ENCODE measurements around the gene SRGAP2. TPM values are rescaled to one million over a fixed set of nuclear protein-coding genes. Genes with fewer than 3 reads are reported as not detected.
"Not testable (repeated sequence)": the region's sequence is repeated elsewhere in the genome, so short reads cannot be mapped to it uniquely, and the experiment has no call there.

SRGAP2 gene
- total RNA-seq = 33.9 and 34.5 TPM in 2 replicates
- long read RNA-seq, partial matches to known transcripts = 1 of 2 reads
- long read RNA-seq, other reads (novel, unspliced or antisense) = 1 of 2 reads

DNA sequence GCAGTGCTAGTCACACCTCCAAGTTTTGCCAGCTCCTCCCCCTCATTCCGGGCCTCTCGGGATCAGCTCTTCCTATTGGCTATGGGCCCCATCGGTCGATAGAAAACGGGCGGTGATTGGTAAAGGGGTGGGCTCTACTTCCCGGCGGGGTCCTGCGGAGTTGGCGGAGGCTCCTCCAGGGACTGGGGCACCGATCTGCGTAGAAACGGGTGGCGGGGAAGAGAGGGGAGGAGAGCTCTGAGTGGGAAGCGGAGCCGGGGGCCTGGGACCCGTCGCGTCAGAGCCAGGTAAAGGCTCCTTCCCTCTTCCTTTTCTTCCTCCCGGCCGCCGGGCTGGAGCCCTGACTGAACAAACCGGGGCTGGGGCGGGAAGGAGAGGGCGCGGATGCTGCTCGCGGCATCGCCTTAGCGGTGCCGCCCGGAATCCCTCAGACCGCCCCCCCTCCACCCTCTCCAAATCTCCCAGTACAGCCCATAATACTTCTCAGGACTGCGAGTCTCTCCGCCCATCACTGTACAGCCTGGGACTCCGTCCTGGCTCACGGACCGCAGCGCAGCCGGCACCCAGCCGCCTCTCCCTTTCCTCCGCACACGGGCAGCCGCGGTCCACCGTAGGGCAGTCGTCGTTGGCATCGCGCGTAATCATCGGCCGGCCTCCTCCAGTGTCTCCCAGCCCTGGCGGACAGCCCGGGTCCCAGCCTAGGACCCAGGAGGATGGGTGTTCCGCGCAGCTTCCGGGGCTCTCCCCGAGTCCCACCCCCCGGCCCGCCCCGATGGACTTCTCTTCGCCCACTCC, at the start of gene SRGAP2:
Gene SRGAP2, plus strand, starts transcription at position 178 of the 795 bp plus-strand sequence. CDS start 2,430 bp downstream, outside the sequence.
- H3K27ac Mint-ChIP-seq; H3K27me3 Mint-ChIP-seq; H3K36me3 Mint-ChIP-seq (ENCODE audit: insufficient read depth); H3K4me1 Mint-ChIP-seq (ENCODE audit: low read depth); H3K9me3 Mint-ChIP-seq (ENCODE audit: low read depth): not testable (repeated sequence)
- peak; percentile 22 for DNase-seq (ENCODE audit: low spot score, unreplicated experiment)
- H3K4me3 Mint-ChIP-seq (ENCODE audit: low read depth) = peak within 1 kb of the TSS; percentile 72

DNA sequence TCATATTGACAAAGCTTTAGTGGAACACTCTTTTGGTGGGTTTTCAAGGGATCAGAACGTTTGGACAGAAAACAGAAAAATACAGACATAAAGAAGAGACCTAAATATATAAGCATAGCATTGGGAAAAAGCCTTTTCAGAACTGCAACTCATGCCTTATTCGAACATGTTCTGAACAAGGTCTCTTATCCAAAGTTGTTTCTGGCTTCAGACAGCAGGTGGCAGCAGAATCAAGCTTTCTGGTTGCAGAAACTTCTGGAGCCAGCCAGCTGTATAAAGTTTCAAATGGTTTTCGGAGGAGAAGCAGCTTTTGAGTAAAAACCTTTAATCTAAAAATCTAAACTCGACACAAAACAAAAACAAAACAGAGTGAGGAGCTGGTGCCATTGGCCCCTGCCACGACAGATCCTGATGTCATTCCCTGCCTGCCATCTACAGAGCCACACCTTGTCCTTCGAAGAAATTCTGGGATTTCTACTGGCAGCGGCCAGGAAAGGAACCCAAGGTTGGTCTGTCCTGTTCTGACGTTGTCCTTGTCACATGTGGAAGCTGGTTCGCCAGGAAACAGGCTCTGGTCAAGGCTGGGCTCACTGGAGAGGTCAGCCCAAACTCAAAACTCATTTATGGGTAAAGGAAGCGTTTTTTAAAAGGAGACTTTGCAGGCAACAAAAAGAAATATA, 35.9 kb upstream of the SRGAP2 start:
- not testable (repeated sequence) for H3K36me3 Mint-ChIP-seq (ENCODE audit: insufficient read depth); DNase-seq (ENCODE audit: low spot score, unreplicated experiment)

DNA sequence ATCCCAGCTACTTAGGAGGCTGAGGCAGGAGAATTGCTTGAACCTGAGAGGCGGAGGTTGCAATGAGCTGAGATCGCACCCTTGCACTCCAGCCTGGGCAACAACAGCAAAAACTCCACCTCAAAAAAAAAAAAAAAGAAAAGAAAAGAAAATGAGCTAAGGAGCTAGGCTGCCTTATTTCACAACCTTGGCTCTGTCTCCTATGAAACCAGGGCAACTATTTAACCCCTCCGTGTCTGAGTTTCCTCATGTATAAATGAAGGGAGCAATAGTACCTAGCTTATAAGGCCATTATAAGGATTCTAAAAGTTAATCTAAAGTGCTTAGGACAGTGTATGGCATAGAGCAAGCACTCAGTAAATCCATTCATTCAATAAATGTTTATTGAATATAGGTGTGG, 33.5 kb upstream of the SRGAP2 start:
- H3K27ac Mint-ChIP-seq; H3K4me1 Mint-ChIP-seq (ENCODE audit: low read depth); H3K27me3 Mint-ChIP-seq; H3K4me3 Mint-ChIP-seq (ENCODE audit: low read depth); H3K9me3 Mint-ChIP-seq (ENCODE audit: low read depth); DNase-seq (ENCODE audit: low spot score, unreplicated experiment); H3K36me3 Mint-ChIP-seq (ENCODE audit: insufficient read depth): not testable (repeated sequence)

More for the DNA sequence above, 35.9 kb upstream of the SRGAP2 start:
- not testable (repeated sequence) for H3K4me3 Mint-ChIP-seq (ENCODE audit: low read depth); H3K27ac Mint-ChIP-seq; H3K27me3 Mint-ChIP-seq; H3K9me3 Mint-ChIP-seq (ENCODE audit: low read depth); H3K4me1 Mint-ChIP-seq (ENCODE audit: low read depth)
- TF ChIP-seq, protein P1, sequence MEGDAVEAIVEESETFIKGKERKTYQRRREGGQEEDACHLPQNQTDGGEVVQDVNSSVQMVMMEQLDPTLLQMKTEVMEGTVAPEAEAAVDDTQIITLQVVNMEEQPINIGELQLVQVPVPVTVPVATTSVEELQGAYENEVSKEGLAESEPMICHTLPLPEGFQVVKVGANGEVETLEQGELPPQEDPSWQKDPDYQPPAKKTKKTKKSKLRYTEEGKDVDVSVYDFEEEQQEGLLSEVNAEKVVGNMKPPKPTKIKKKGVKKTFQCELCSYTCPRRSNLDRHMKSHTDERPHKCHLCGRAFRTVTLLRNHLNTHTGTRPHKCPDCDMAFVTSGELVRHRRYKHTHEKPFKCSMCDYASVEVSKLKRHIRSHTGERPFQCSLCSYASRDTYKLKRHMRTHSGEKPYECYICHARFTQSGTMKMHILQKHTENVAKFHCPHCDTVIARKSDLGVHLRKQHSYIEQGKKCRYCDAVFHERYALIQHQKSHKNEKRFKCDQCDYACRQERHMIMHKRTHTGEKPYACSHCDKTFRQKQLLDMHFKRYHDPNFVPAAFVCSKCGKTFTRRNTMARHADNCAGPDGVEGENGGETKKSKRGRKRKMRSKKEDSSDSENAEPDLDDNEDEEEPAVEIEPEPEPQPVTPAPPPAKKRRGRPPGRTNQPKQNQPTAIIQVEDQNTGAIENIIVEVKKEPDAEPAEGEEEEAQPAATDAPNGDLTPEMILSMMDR (IDR thresholded peaks at IDR 0.05; ENCODE audit: unreplicated experiment) = peak; percentile 42

DNA sequence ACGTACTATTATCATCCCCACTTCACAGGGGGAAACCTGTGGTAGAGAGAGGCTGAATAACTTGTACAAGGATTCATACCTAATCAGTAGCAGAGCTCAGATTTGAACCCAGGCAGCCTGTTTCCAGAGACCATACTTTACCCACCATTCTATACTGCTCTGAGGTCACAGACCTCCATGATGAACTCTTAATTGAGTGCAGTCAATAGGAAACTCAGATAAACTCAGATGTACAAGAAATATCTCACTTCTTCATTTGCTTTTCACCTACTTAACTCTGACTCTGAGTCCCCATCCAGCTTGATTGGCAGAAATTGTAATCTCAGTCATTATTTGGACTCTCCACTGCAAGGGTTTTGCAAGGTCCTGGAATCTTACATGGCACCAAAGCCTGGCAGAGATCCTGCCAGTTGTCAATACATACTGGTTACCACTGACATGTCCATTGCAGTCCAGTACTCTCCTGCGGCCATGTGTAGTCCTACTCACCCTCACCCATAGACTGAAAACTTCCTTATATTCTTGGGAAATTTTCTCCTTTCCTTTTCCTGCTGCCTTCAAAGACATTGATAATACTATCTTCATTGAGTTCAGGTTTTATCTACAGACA, 30.1 kb upstream of the SRGAP2 start:
- not testable (repeated sequence) for H3K27ac Mint-ChIP-seq; H3K36me3 Mint-ChIP-seq (ENCODE audit: insufficient read depth); H3K9me3 Mint-ChIP-seq (ENCODE audit: low read depth); H3K4me3 Mint-ChIP-seq (ENCODE audit: low read depth); DNase-seq (ENCODE audit: low spot score, unreplicated experiment); H3K4me1 Mint-ChIP-seq (ENCODE audit: low read depth); H3K27me3 Mint-ChIP-seq

DNA sequence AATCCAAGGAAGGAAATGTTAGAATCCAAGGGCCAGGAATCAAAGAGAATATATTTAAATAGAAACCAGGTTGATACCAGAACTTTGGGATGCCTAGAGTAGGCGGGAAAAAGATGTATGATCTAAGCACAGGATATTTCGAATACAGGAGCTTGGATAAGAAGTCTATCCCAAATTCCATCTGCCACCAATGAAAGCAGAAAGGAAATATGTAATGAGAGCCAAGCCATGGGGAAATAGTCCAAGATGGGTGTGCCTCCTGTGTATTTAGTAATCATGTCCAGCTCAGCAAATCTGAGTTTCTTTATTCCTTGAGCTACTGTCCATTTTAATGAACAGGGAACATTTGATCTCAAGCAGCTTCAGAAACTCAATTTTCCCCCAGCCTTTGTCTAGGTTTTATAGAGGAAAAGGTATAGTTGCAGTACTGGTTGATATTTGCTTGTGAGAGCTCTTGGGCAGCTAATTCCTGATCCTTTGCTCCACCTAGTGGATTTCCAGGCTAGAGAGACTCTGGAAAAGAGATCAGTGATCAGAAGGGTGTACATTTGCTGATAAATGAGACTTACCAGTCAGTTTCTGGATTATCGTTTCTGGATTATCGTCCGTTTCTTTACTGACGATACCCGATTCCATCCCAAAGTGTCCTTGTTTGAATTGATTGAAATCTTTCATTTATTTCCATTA, 29.0 kb upstream of the SRGAP2 start:
- DNase-seq (ENCODE audit: low spot score, unreplicated experiment); H3K27ac Mint-ChIP-seq; H3K4me3 Mint-ChIP-seq (ENCODE audit: low read depth); H3K36me3 Mint-ChIP-seq (ENCODE audit: insufficient read depth); H3K4me1 Mint-ChIP-seq (ENCODE audit: low read depth); H3K9me3 Mint-ChIP-seq (ENCODE audit: low read depth); H3K27me3 Mint-ChIP-seq: not testable (repeated sequence)
- TF ChIP-seq, protein P1 (IDR thresholded peaks at IDR 0.05; ENCODE audit: unreplicated experiment) = peak; percentile 44

DNA sequence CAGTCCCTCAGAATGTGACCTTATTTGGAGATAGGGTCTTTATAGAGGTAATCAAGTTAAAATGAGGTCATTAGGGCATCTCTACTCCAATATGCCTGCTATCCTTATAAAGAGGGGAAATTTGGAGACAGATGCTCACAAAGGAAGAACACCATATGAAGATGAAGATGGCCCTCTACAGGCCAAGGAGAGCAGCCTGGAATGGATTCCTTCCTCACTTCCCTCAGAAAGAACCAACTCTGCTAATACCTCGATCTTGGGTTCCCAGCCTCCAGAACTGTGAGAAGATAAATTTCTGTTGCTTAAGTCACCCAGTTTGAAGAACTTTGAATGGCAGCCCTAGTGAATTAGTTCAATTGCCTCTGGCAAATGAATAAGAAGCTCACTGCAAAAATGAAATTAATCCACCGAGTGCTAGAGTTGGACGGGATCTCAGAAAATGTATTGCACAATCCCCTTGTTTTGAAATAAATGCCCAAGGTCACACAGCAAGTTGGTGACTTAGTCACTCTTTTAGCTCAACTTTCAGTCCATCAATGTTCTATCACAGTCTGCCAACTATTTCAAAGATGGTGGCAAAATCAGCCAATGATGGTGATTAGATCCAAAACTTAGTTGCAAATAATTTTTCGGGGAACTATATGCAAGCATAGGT, 27.8 kb upstream of the SRGAP2 start:
- H3K27me3 Mint-ChIP-seq; H3K36me3 Mint-ChIP-seq (ENCODE audit: insufficient read depth); DNase-seq (ENCODE audit: low spot score, unreplicated experiment); H3K27ac Mint-ChIP-seq; H3K9me3 Mint-ChIP-seq (ENCODE audit: low read depth); H3K4me1 Mint-ChIP-seq (ENCODE audit: low read depth); H3K4me3 Mint-ChIP-seq (ENCODE audit: low read depth): not testable (repeated sequence)

DNA sequence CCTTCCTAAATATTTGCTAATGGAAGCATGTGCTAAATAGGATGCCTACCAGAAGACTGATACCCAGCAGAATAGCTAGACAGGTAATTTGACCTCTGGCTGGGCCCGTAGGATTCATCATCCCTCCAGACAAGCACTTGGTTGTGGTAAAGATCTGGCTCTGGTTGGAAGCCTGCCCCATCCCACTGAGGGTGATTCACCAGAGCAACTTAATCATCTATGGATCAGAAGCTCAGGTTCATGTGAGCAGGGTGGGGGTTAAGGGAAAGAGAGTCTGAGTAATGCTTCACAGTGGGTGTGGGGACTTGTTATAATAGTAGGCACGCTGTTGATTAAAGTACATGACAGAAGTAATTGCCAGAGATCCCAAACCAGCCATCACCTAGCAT, 27.2 kb upstream of the SRGAP2 start:
- H3K4me1 Mint-ChIP-seq (ENCODE audit: low read depth); H3K9me3 Mint-ChIP-seq (ENCODE audit: low read depth); H3K27ac Mint-ChIP-seq; H3K4me3 Mint-ChIP-seq (ENCODE audit: low read depth); H3K27me3 Mint-ChIP-seq; DNase-seq (ENCODE audit: low spot score, unreplicated experiment); H3K36me3 Mint-ChIP-seq (ENCODE audit: insufficient read depth): not testable (repeated sequence)

DNA sequence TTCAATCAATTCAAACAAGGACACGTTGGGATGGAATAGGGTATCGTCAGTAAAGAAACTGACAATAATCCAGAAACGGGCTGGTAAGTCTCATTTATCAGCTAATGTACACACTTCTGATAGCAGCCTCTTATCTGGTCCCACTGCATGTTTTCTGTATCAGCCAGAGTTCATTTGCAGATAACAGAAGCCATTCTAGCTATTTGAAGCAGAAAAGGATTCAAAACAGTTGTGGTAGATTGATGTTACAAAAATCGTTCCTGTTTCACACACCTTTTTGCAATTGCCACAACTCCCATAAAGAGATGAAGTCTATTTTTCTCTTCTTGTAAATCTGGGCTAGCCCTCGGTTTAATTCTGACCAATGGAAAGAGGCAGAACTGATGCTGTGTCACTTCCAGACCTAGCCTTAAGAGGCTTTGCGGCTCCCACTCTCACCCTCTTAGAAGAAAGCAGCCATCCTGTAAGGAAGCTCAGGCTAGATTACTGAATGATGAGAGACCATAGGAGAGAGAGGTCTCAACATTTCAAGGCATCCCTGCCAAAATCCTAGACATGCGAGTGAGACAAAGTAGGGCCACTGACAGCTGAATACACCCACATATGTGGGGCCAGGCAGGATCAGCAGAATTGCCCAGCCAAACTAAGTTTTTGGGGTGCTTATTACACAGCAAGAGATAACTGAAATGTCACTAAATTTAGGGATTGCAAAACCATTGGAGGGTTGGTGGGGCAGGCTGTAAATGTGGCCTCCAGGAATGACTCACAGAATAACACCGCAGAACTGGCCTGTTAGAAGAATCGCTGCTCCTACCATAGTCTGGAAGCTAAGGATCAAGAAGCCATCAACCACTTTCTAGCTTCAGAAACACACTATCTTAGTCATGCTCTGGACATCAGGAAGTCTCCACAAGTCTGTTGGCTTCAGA, 25.0 kb upstream of the SRGAP2 start:
- not testable (repeated sequence) for H3K4me3 Mint-ChIP-seq (ENCODE audit: low read depth); H3K27ac Mint-ChIP-seq; H3K9me3 Mint-ChIP-seq (ENCODE audit: low read depth); H3K36me3 Mint-ChIP-seq (ENCODE audit: insufficient read depth); DNase-seq (ENCODE audit: low spot score, unreplicated experiment); H3K27me3 Mint-ChIP-seq; H3K4me1 Mint-ChIP-seq (ENCODE audit: low read depth)

DNA sequence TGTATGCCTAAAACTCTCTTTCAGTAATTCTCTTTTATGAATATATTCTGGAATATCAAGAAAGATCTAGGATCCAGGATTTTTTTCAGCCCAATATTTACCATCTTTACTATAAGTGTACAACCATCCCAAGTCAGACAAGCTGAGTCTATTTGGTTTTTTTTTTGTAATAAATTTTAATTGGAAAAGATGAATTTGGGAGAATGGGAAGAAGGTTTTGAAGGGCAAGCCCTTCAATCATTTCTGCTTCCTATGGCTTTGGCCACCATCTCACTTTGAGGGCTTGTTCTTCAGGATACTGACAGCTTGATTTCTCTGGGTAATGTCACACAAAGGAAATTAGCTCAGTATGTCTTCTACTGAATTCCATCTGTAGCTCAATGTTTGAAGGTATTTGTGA, 23.7 kb upstream of the SRGAP2 start:
- not testable (repeated sequence) for H3K4me1 Mint-ChIP-seq (ENCODE audit: low read depth); H3K9me3 Mint-ChIP-seq (ENCODE audit: low read depth); H3K4me3 Mint-ChIP-seq (ENCODE audit: low read depth); H3K27me3 Mint-ChIP-seq; H3K27ac Mint-ChIP-seq; H3K36me3 Mint-ChIP-seq (ENCODE audit: insufficient read depth); DNase-seq (ENCODE audit: low spot score, unreplicated experiment)

Measured in progenitor cell of endocrine pancreas (in vitro differentiated cells).